Measurements from ENCODE around the gene DICER1.

GRCh38 chr14:95049952-95050351 is 107.4 kb downstream of the DICER1 start:
- TF ChIP-seq, protein P1, sequence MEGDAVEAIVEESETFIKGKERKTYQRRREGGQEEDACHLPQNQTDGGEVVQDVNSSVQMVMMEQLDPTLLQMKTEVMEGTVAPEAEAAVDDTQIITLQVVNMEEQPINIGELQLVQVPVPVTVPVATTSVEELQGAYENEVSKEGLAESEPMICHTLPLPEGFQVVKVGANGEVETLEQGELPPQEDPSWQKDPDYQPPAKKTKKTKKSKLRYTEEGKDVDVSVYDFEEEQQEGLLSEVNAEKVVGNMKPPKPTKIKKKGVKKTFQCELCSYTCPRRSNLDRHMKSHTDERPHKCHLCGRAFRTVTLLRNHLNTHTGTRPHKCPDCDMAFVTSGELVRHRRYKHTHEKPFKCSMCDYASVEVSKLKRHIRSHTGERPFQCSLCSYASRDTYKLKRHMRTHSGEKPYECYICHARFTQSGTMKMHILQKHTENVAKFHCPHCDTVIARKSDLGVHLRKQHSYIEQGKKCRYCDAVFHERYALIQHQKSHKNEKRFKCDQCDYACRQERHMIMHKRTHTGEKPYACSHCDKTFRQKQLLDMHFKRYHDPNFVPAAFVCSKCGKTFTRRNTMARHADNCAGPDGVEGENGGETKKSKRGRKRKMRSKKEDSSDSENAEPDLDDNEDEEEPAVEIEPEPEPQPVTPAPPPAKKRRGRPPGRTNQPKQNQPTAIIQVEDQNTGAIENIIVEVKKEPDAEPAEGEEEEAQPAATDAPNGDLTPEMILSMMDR (IDR thresholded peaks at IDR 0.05) = no peak
- TF ChIP-seq AR (CRISPR knock-in tag; IDR thresholded peaks at IDR 0.05) (no peak), PREB (CRISPR knock-in tag; IDR thresholded peaks at IDR 0.05; ENCODE audit: borderline replicate concordance) (no peak), ETV6 (CRISPR knock-in tag; IDR thresholded peaks at IDR 0.05) (no peak), NR2C2 (CRISPR knock-in tag; IDR thresholded peaks at IDR 0.05) (no peak), TP53 (CRISPR knock-in tag; IDR thresholded peaks at IDR 0.05) (no peak), RORB (CRISPR knock-in tag; IDR thresholded peaks at IDR 0.05) (no peak), JUN (CRISPR knock-in tag; IDR thresholded peaks at IDR 0.05) (no peak), E2F5 (CRISPR knock-in tag; IDR thresholded peaks at IDR 0.05) (no peak), ATF3 (CRISPR knock-in tag; conservative IDR thresholded peaks at IDR 0.05) (no peak), CDX4 (CRISPR knock-in tag; IDR thresholded peaks at IDR 0.05; ENCODE audit: borderline replicate concordance) (no peak)
- TF ChIP-seq, protein P2, sequence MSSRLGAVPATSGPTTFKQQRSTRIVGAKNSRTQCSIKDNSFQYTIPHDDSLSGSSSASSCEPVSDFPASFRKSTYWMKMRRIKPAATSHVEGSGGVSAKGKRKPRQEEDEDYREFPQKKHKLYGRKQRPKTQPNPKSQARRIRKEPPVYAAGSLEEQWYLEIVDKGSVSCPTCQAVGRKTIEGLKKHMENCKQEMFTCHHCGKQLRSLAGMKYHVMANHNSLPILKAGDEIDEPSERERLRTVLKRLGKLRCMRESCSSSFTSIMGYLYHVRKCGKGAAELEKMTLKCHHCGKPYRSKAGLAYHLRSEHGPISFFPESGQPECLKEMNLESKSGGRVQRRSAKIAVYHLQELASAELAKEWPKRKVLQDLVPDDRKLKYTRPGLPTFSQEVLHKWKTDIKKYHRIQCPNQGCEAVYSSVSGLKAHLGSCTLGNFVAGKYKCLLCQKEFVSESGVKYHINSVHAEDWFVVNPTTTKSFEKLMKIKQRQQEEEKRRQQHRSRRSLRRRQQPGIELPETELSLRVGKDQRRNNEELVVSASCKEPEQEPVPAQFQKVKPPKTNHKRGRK (CRISPR knock-in tag; IDR thresholded peaks at IDR 0.05; ENCODE audit: borderline replicate concordance) = no peak
- TF ChIP-seq, protein P3, sequence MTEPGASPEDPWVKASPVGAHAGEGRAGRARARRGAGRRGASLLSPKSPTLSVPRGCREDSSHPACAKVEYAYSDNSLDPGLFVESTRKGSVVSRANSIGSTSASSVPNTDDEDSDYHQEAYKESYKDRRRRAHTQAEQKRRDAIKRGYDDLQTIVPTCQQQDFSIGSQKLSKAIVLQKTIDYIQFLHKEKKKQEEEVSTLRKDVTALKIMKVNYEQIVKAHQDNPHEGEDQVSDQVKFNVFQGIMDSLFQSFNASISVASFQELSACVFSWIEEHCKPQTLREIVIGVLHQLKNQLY (CRISPR knock-in tag; IDR thresholded peaks at IDR 0.05) = no peak
